ENCODE results near the gene SYT11.

GRCh38 chr1:155882235-155882634 lies 22.9 kb downstream of the SYT11 start:
- TF ChIP-seq USF2 (IDR thresholded peaks at IDR 0.05) (no peak), SMC3 (IDR thresholded peaks at IDR 0.05) (no peak), CTCF (IDR thresholded peaks at IDR 0.05) (no peak), POLR2A (IDR thresholded peaks at IDR 0.05; ENCODE audit: low read length) (no peak), EP300 (IDR thresholded peaks at IDR 0.05) (no peak), ELK1 (IDR thresholded peaks at IDR 0.05; ENCODE audit: low read depth, low read length) (no peak), CHD2 (IDR thresholded peaks at IDR 0.05; ENCODE audit: low read length, partially characterized antibody) (no peak), ZNF302 (CRISPR knock-in tag; IDR thresholded peaks at IDR 0.05) (no peak), HDAC2 (IDR thresholded peaks at IDR 0.05) (no peak), MAZ (IDR thresholded peaks at IDR 0.05; ENCODE audit: borderline replicate concordance, low read depth, low read length) (no peak), RARB (CRISPR knock-in tag; IDR thresholded peaks at IDR 0.05) (no peak)

All from A549 (cell line).